GM12892 (cell line): Measurements from ENCODE around the gene CYB561D2.

ENCODE experiments used
- DNase-seq: peaks from one replicate; pipeline ENCODE4 v3.0.0; 2011; ENCODE audit not compliant: insufficient read length
- FAIRE-seq: peaks from 2 replicates; lab custom pipeline; 2011; peaks lifted over from hg19 to GRCh38; lab: Jason Lieb, UNC
- POLR2A ChIP-seq: IDR thresholded peaks from 2 replicates; pipeline ENCODE4 v1.6.1; 2011; ENCODE audit warnings: low read depth, low read length, control low read depth
- POLR2AphosphoS5 ChIP-seq: IDR thresholded peaks from 2 replicates; pipeline ENCODE4 v1.6.1; 2011; ENCODE audit warnings: low read depth, low read length, control low read depth
- TAF1 ChIP-seq: IDR thresholded peaks from 2 replicates; pipeline ENCODE4 v1.6.1; 2011; ENCODE audit warnings: low read depth, mild to moderate bottlenecking, control low read depth, low read length, borderline replicate concordance

The CYB561D2 gene

DNA sequence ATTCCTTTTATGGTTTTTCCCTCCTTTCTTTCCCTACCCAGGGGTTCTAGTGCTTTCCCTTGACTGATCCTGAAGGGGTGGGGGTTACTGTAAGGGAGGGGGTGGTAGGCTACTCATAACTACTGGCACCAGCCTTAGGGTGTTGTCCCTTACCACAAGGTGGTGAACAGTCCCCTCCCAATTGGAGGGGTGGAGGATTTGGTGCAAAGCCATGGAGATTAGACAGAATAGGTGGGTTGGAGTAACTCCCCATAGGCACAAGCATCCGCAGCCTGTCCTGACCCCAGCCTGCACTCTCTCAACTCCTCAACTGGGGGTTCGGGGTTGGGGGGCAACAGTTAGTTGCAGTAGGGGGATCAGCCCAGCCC is 25.6 kb upstream of the CYB561D2 start:
- DNase-seq (no peak), FAIRE-seq (no peak)
- TF ChIP-seq POLR2A (no peak), TAF1 (no peak), POLR2AphosphoS5 (no peak)

- TF ChIP-seq TAF1 (no peak), POLR2A (no peak)
- FAIRE-seq = no peak
- no peak for DNase-seq
Observed at GRCh38 chr3:50325497-50326181, 25.0 kb upstream of the CYB561D2 start.

GRCh38 chr3:50326182-50326541 is 24.5 kb upstream of the CYB561D2 start:
- no peak for DNase-seq
- FAIRE-seq = no peak
- TF ChIP-seq POLR2AphosphoS5 (no peak), POLR2A (no peak), TAF1 (no peak)

- no peak for FAIRE-seq
- no peak for TF ChIP-seq POLR2A
- no peak for TF ChIP-seq POLR2AphosphoS5
Observed at GRCh38 chr3:50327129-50327528, 23.5 kb upstream of the CYB561D2 start.

GRCh38 chr3:50327943-50328691 is 22.5 kb upstream of the CYB561D2 start, which contains the start of gene TUSC2:
TSS of gene TUSC2 (minus strand) at chr3:50328223. CDS start at chr3:50328099, 124 bp downstream.
- FAIRE-seq = peak; percentile 99
- TF ChIP-seq POLR2A (peak; percentile 80), POLR2AphosphoS5 (peak; percentile 68), TAF1 (peak; percentile 74; the same call in 1 of the 2 replicates)

More at GRCh38 chr3:50327129-50327528, 23.5 kb upstream of the CYB561D2 start:
- no peak for DNase-seq

GRCh38 chr3:50330330-50330729 is 20.3 kb upstream of the CYB561D2 start:
- TF ChIP-seq TAF1 (no peak), POLR2AphosphoS5 (no peak), POLR2A (no peak)
- no peak for FAIRE-seq
- DNase-seq = no peak

More at GRCh38 chr3:50327943-50328691, 22.5 kb upstream of the CYB561D2 start, which contains the start of gene TUSC2:
- DNase-seq = peak; percentile 98

- no peak for DNase-seq
- FAIRE-seq = no peak
- TF ChIP-seq TAF1 (no peak), POLR2AphosphoS5 (no peak), POLR2A (no peak)
Observed at GRCh38 chr3:50331364-50331907, 19.2 kb upstream of the CYB561D2 start.

GRCh38 chr3:50333744-50334328 is 16.8 kb upstream of the CYB561D2 start:
- FAIRE-seq (no peak), DNase-seq (no peak)
- TF ChIP-seq TAF1 (no peak), POLR2A (0 out of 2 replicates have a peak, but pooled peaks have one; percentile 13)

DNA sequence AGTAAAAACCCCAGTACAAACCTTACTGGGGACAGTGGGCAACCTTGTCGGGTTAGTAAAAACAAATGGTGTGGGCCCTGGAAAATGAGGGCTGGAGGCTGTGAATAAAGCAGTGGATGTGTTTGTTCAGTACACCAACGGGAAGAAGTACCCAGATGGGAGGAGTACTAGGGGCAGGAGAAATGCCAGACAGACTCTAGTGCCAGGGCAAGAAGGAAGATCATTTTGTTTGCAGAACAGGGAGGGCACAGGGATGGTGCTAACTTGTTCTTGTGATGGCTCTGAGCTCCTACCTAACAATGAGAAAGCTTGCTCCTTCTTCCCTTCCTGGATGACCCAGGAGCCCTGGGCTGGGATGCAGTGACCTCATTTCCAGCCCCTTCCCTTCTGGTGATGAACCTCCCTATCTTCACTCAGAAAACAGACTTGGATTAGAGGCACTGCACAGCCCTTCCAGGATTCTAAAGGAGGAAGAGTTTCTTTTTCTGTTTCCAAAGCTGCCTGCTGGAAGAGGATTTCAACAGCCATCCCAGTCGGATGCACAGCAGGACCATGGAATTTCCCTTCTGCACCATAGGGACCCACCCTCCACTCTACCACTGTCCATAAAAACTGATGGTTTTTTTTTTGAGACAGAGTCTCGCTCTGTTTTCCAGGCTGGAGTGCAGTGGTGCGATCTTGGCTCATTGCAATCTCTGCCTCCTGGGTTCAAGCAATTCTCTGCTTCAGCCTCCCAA is 16.2 kb upstream of the CYB561D2 start:
- TF ChIP-seq POLR2AphosphoS5 = no peak
- 0 out of 2 replicates have a peak, but pooled peaks have one; percentile 12 for TF ChIP-seq POLR2A
- no peak for FAIRE-seq

GRCh38 chr3:50336452-50337174 is 14.0 kb upstream of the CYB561D2 start:
- DNase-seq (no peak), FAIRE-seq (no peak)
- TF ChIP-seq POLR2AphosphoS5 = no peak
- TF ChIP-seq TAF1 = no peak
- TF ChIP-seq POLR2A = no peak

More for the DNA sequence above, 16.2 kb upstream of the CYB561D2 start:
- no peak for DNase-seq
